HepG2 (cell line): ENCODE results near the gene TCAP. TPM values are rescaled to one million over a fixed set of nuclear protein-coding genes. Genes with fewer than 3 reads are reported as not detected.

Source experiments
- ATAC-seq: fragments of 200-7000 bp; cut with Tn5 transposase; 3 replicates; pipeline ENCODE4 v1.9.1; 2020; ENCODE audit warnings: mild to moderate bottlenecking, moderate library complexity
- BruUV-seq: library from RNA; stranded (reverse); fragments of 400-500 nt; replicated peaks from 2 replicates; lab custom pipeline; 2021; lab: Mats Ljungman, UMichigan
- CTCF ChIA-PET: fragments of 300-600 bp; formaldehyde crosslinking; extraction: SDS; loops from one replicate; lab custom pipeline; 2021; ENCODE audit warnings: low total read pairs, inconsistent platforms, low intra/inter-chr PET ratio; lab: Yijun Ruan, JAX
- POLR2A ChIA-PET: fragments of 350-600 bp; sonication (Branson Sonifier 250); formaldehyde crosslinking; loops from one replicate; lab custom pipeline; 2020; ENCODE audit warnings: antibody characterized with exemption, inconsistent platforms; lab: Yijun Ruan, JAX
- DNase-seq: peaks from one replicate; pipeline ENCODE4 v3.0.0-alpha.2; 2015; ENCODE audit warnings: low spot score
- FAIRE-seq: peaks from 3 replicates; lab custom pipeline; 2011; peaks lifted over from hg19 to GRCh38; lab: Jason Lieb, UNC
- H2AFZ ChIP-seq: one replicate; pipeline ENCODE4 v1.6.1; 2011; ENCODE audit warnings: low read length, inconsistent platforms
- H3K27ac ChIP-seq: fragments of 300-600 bp; 3 replicates; pipeline ENCODE4 v1.8.0; 2011; ENCODE audit warnings: mixed run types, mild to moderate bottlenecking, mixed read lengths, low read length, inconsistent platforms; ENCODE audit not compliant: insufficient read depth; ENCODE audit errors: extremely low read length
- H3K27me3 ChIP-seq, 2 experiments: fragments of 200-600 bp in 1 of 2; 2 replicates in 1 of 2; 3 replicates in 1 of 2; pipeline versions ENCODE4 v1.6.0 to v1.8.0; 2011; ENCODE audit warnings: low read length in 2 of 2, mild to moderate bottlenecking in 2 of 2, moderate library complexity in 2 of 2, inconsistent platforms in 1 of 2; ENCODE audit not compliant: insufficient read depth in 2 of 2, control insufficient read depth in 1 of 2
- H3K36me3 ChIP-seq, 2 experiments: fragments of 200-600 bp in 1 of 2; replicated peaks in 1 of 2; 2 replicates in 1 of 2; 3 replicates in 1 of 2; pipeline versions ENCODE4 v1.5.1 to v1.8.0; 2011; ENCODE audit warnings: low read length in 2 of 2, inconsistent platforms in 1 of 2; ENCODE audit not compliant: insufficient read depth in 2 of 2, control insufficient read depth in 1 of 2
- H3K4me1 ChIP-seq: 2 replicates; pipeline ENCODE4 v1.5.1; 2012; ENCODE audit warnings: low read length, inconsistent platforms; ENCODE audit not compliant: insufficient read depth
- H3K4me2 ChIP-seq: 2 replicates; pipeline ENCODE4 v1.6.0; 2011; ENCODE audit warnings: low read depth, low read length, inconsistent platforms
- H3K4me3 ChIP-seq, 3 experiments: fragments of 200-600 bp in 1 of 3; sonication (generic), shearing (Covaris generic) in 1 of 3; replicated peaks in 1 of 3; 2 replicates each; pipeline ENCODE4 v1.5.1; 2011 to 2016; ENCODE audit warnings: low read length in 3 of 3, inconsistent platforms in 2 of 3, low read depth in 2 of 3, mild to moderate bottlenecking in 2 of 3, control low read depth in 1 of 3, mixed read lengths in 1 of 3; ENCODE audit not compliant: insufficient read depth in 1 of 3
- H3K79me2 ChIP-seq: one replicate; pipeline ENCODE4 v1.6.1; 2011; ENCODE audit warnings: low read length, inconsistent platforms; ENCODE audit not compliant: insufficient read depth
- H3K9ac ChIP-seq: 2 replicates; pipeline ENCODE4 v1.6.0; 2011; ENCODE audit warnings: mild to moderate bottlenecking, low read depth, low read length, inconsistent platforms; ENCODE audit not compliant: insufficient read depth
- H3K9me3 ChIP-seq: 2 replicates; pipeline ENCODE4 v1.5.1; 2012; ENCODE audit warnings: mild to moderate bottlenecking, low read length
- H4K20me1 ChIP-seq: 2 replicates; pipeline ENCODE4 v1.6.0; 2011; ENCODE audit warnings: inconsistent platforms, mild to moderate bottlenecking, low read length, moderate library complexity; ENCODE audit not compliant: insufficient read depth
- ARID4A ChIP-seq: sonication (generic); formaldehyde crosslinking; IDR thresholded peaks from 2 replicates; pipeline ENCODE4 v1.5.0; 2020; ENCODE audit warnings: mild to moderate bottlenecking, missing genetic modification reagents, borderline replicate concordance
- ASH2L ChIP-seq: fragments of 300-600, 200-600 bp; sonication (generic); IDR thresholded peaks from 2 replicates; pipeline ENCODE4 v1.7.0; 2017; ENCODE audit warnings: low read depth, mild to moderate bottlenecking, moderate library complexity, mixed read lengths, low read length; ENCODE audit not compliant: insufficient read length
- BATF2 ChIP-seq: sonication (generic); formaldehyde crosslinking; IDR thresholded peaks from 2 replicates; pipeline ENCODE4 v1.8.0; 2022; ENCODE audit warnings: mild to moderate bottlenecking, missing genetic modification reagents, moderate library complexity
- BORCS8-MEF2B ChIP-seq: sonication (generic); formaldehyde crosslinking; IDR thresholded peaks from 2 replicates; pipeline ENCODE4 v1.8.0; 2022; ENCODE audit warnings: mild to moderate bottlenecking, missing genetic modification reagents
- FOXK2 ChIP-seq: fragments of 450-650 bp; IDR thresholded peaks from 2 replicates; pipeline ENCODE4 v1.6.1; 2016
- MEIS1 ChIP-seq: sonication (generic); formaldehyde crosslinking; IDR thresholded peaks from 2 replicates; pipeline ENCODE4 v1.9.0; 2021; ENCODE audit warnings: mild to moderate bottlenecking, missing genetic modification reagents, moderate library complexity, borderline replicate concordance
- ONECUT2 ChIP-seq: sonication (generic); formaldehyde crosslinking; IDR thresholded peaks from 2 replicates; pipeline ENCODE4 v1.4.0; 2020; ENCODE audit warnings: missing genetic modification reagents
- RXRB ChIP-seq: IDR thresholded peaks from 2 replicates; pipeline ENCODE4 v1.6.1; 2016; ENCODE audit warnings: borderline replicate concordance, missing genetic modification reagents, missing compliant biosample characterization
- SMYD3 ChIP-seq: sonication (generic); formaldehyde crosslinking; IDR thresholded peaks from 2 replicates; pipeline ENCODE4 v1.8.1; 2023; ENCODE audit warnings: mild to moderate bottlenecking, missing genetic modification reagents
- SNAPC2 ChIP-seq: sonication (generic); formaldehyde crosslinking; IDR thresholded peaks from 2 replicates; pipeline ENCODE4 v1.8.1; 2022; ENCODE audit warnings: mild to moderate bottlenecking, missing genetic modification reagents
- TGIF2 ChIP-seq: IDR thresholded peaks from 2 replicates; pipeline ENCODE4 v1.6.1; 2016; ENCODE audit warnings: control low read depth, missing compliant biosample characterization
- THYN1 ChIP-seq: sonication (generic); formaldehyde crosslinking; IDR thresholded peaks from 2 replicates; pipeline ENCODE4 v1.8.1; 2023; ENCODE audit warnings: low read depth, mild to moderate bottlenecking, moderate library complexity, missing genetic modification reagents, borderline replicate concordance
- TRIM24 ChIP-seq: sonication (generic); formaldehyde crosslinking; IDR thresholded peaks from 2 replicates; pipeline ENCODE4 v1.8.0; 2022; ENCODE audit warnings: mild to moderate bottlenecking, missing genetic modification reagents
- ZNF34 ChIP-seq: sonication (generic); formaldehyde crosslinking; IDR thresholded peaks from 2 replicates; pipeline ENCODE4 v1.4.0; 2020; ENCODE audit warnings: mild to moderate bottlenecking, missing genetic modification reagents, borderline replicate concordance
- WGBS: methylation state at CpG from one replicate; pipeline ENCODE4 v1.1.6; 2017; ENCODE audit warnings: low lambda C conversion rate; 5-methylcytosine and 5-hydroxymethylcytosine counted together
- in situ Hi-C: cut with HindIII; loops from 2 replicates; pipeline ENCODE4 v1.10.0; 2017; ENCODE audit warnings: low pct_unique_long_range_greater_than_20kb; ENCODE audit not compliant: extremely low pct_ligation_motif_present
- intact Hi-C: fragments of 100-400 bp; cut with micrococcal nuclease; formaldehyde crosslinking; loops from one replicate; pipeline ENCODE4 v1.10.0; 2022; ENCODE audit not compliant: unreplicated experiment
- polyA plus RNA-seq, 8 experiments: library from polyadenylated mRNA; depleted of rRNA in 3 of 8; stranded (reverse) in 7 of 8; unstranded in 1 of 8; fragments of >200 nt; fragmentation: Illumina TruSeq in 4 of 8; extraction: Trizol in 4 of 8; gene quantifications; 2 replicates each; pipeline versions ENCODE4 v1.2.1 to v1.2.3, GENCODE V29; 2011 to 2016; ENCODE audit warnings: low read depth in 4 of 8, missing spikeins in 1 of 8, mixed read lengths in 1 of 8; ENCODE audit not compliant: insufficient read depth in 1 of 8
- total RNA-seq, 5 experiments: library from RNA; depleted of rRNA; stranded (reverse); fragments of >200 nt; fragmentation: Illumina TruSeq; extraction: Trizol; gene quantifications; 2 replicates each; pipeline ENCODE4 v1.2.3, GENCODE V29; 2016; ENCODE audit warnings: low read depth in 1 of 5

TCAP gene
- total and polyA plus RNA-seq, 2 of the 13 experiments (the other 11 are each of a cell fraction or from before 2014, with no cell fraction given): 0.24 to 0.65 TPM

DNA sequence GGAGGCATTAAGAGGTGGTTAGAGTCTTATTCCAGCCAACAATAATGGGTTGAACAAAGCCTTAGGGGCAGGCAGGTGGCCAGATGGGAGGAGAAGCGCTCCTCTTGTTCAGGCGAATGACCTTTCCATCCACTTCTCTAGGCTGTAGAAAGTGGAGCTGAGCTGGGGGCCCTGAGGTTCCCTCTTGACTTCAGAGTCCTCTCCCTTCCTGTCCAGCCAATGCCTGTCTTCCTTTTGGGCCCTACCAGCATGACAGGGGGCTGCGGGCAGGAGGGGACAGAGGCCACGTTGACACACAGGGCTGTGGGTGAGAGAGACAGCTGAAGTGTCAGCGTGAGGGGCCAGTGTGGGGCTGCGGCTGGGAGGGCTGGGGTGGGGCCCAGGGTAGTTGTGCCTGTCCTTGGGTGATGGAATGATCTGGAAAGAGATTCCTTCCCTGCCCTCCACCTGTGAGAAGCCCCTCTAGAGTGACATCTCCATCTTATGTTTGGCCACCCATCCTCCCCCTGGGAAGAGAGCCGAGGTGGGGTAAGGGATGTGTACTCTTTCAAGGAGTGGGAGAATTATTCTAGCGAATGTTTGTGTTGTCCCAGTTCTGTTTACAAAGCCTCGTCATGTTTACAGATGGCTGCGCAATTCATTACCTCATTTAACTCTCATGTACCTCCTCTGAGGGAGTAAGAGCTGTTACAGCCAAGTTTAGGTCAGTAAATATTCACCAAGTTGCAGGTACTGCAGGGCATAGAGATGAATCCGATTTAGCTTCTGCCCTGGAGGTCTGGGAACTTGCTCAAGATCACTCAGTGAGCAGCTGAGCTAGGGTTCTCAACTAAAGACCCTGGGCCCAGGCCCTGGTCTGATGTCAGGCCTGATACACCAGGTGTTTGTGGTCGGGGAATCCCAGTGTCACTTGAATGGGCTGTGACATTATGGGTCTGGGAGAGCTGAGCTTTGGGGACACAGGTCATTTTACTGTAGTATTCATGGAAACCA is 38.0 kb downstream of the TCAP start:
- BruUV-seq: no TSS peak
- Histone ChIP-seq H4K20me1 (peaks cover 14% of the 10 kb centered on the region; the same call in 1 of the 2 replicates), H3K9me3 (no peaks in the 10 kb centered on the region), H2AFZ (no peak overlapping the region), H3K9ac (peak overlapping the region; percentile 51), H3K79me2 (peaks cover 63% of the 10 kb centered on the region), H3K36me3 (peaks cover 15 to 21% of the 10 kb centered on the region in 2 experiments), H3K4me3 (peak overlapping the region; percentile 1 to 90 (median 90); a peak in 5 of 6 replicates), H3K4me2 (peak overlapping the region; percentile 92), H3K27ac (peak overlapping the region; percentile 78), H3K4me1 (peaks cover 64% of the 10 kb centered on the region), H3K27me3 (no peaks in the 10 kb centered on the region)
- ChIA-PET POLR2A (interaction anchor here (0.6 to 6.6 kb wide), 26 partner anchors 9 to 396 kb away, joined by 3 to 118 read pairs (median 7); partner anchors contain the start of genes GRB7, MIEN1 and PGAP3), CTCF (interaction anchor here (1.3 to 1.6 kb wide), 2 partner anchors 52 to 81 kb away, joined by 4 read pairs; no protein-coding TSS in a partner anchor)
- in situ Hi-C loops (no loop called here), intact Hi-C loops (no loop called here)
- DNase-seq (peak; percentile 77), FAIRE-seq (peak; percentile 79), ATAC-seq (peak; percentile 73)
- WGBS: 9% methylated on average over 12 of the region's 12 CpGs
- TF ChIP-seq BORCS8-MEF2B: peak; percentile 63; the same call in 1 of the 2 replicates
- TF ChIP-seq SMYD3 (CRISPR knock-in tag): peak; percentile 87
- TF ChIP-seq RXRB (CRISPR knock-in tag): peak; percentile 67
- TF ChIP-seq TGIF2 (CRISPR knock-in tag): 0 out of 2 replicates have a peak, but pooled peaks have one; percentile 55
- TF ChIP-seq FOXK2: peak; percentile 71
- TF ChIP-seq SNAPC2 (CRISPR knock-in tag): peak; percentile 82
- peak; percentile 99 for TF ChIP-seq MEIS1 (CRISPR knock-in tag)
- peak; percentile 92 for TF ChIP-seq ARID4A (CRISPR knock-in tag)
- TF ChIP-seq THYN1 (CRISPR knock-in tag): 0 out of 2 replicates have a peak, but pooled peaks have one; percentile 71
- no peak for TF ChIP-seq TRIM24
- TF ChIP-seq ZNF34: peak; percentile 88; the same call in 1 of the 2 replicates
- TF ChIP-seq ONECUT2 (CRISPR knock-in tag): no peak
- TF ChIP-seq ASH2L: peak; percentile 70
- TF ChIP-seq BATF2 (CRISPR knock-in tag): no peak
